NT2/D1 (cell line): Measurements from ENCODE around the gene CCDC51.

Experiments used
- SUZ12 ChIP-seq: IDR thresholded peaks from 2 replicates; pipeline ENCODE4 v1.6.1; 2011; ENCODE audit not compliant: insufficient read length, insufficient read depth; ENCODE audit errors: extremely low read depth
- YY1 ChIP-seq: IDR thresholded peaks from 2 replicates; pipeline ENCODE4 v1.6.1; 2011; ENCODE audit not compliant: insufficient read length, insufficient read depth
- ZNF274 ChIP-seq: IDR thresholded peaks from 2 replicates; pipeline ENCODE4 v1.6.1; 2011; ENCODE audit warnings: mild to moderate bottlenecking, low read depth, low read length

GRCh38 chr3:48437812-48438211 is 2.1 kb downstream of the CCDC51 start:
- TF ChIP-seq ZNF274 (no peak), SUZ12 (no peak), YY1 (no peak)
